Thoracic aorta (tissue), 2 donors: Measurements from ENCODE around the gene TRMT112. TPM values are rescaled to one million over a fixed set of nuclear protein-coding genes. Genes with fewer than 3 reads are reported as not detected.

ENCODE experiments used
- ATAC-seq: fragments of 150-250 bp; one replicate; pipeline ENCODE4 v1.8.0; 2017; ENCODE audit warnings: low read depth; ENCODE audit not compliant: insufficient number of reproducible peaks, low FRiP score
- DNase-seq: peaks from one replicate; pipeline ENCODE4 v3.0.0-alpha.2; 2020; ENCODE audit warnings: low spot score
- H3K27ac ChIP-seq, 2 donors: fragments of 200-600 bp; sonication (generic); 1 replicate in 1 of 2; 2 replicates in 1 of 2; pipeline ENCODE4 v1.5.1; 2016; ENCODE audit warnings: mild to moderate bottlenecking in 2 of 2, moderate library complexity in 2 of 2
- H3K27me3 ChIP-seq: fragments of 200-600 bp; sonication (generic); replicated peaks from 2 replicates; pipeline ENCODE4 v1.6.0; 2016; ENCODE audit warnings: mild to moderate bottlenecking; ENCODE audit not compliant: insufficient read depth
- H3K36me3 ChIP-seq: fragments of 200-600 bp; sonication (generic); one replicate; pipeline ENCODE4 v1.5.1; 2016
- H3K4me1 ChIP-seq, 2 donors: fragments of 200-600 bp; sonication (generic); 1 replicate in 1 of 2; 2 replicates in 1 of 2; pipeline versions ENCODE4 v1.5.1 to v1.6.0; 2016; ENCODE audit warnings: low read depth in 2 of 2, mild to moderate bottlenecking in 1 of 2; ENCODE audit not compliant: control insufficient read depth in 1 of 2
- H3K4me3 ChIP-seq: fragments of 200-600 bp; sonication (generic); 2 replicates; pipeline ENCODE4 v1.5.1; 2016; ENCODE audit warnings: mild to moderate bottlenecking
- H3K9me3 ChIP-seq: fragments of 200-600 bp; sonication (generic); 2 replicates; pipeline ENCODE4 v1.5.1; 2016
- total RNA-seq, 2 donors: library from RNA; depleted of rRNA; stranded (reverse); fragments of >200 nt; gene quantifications; one replicate each; pipeline versions ENCODE4 v1.1.0 to v1.2.3, GENCODE V29; 2016
- TF ChIP-seq, protein P1 (sequence below): fragments of 200-600 bp; sonication (generic); IDR thresholded peaks from one replicate; pipeline ENCODE4 v1.5.1; 2019; ENCODE audit warnings: antibody characterized with exemption

Gene TRMT112
- total RNA-seq, 2 donors from 2014 or later, result 157 to 218 TPM

- Histone ChIP-seq H3K4me3 (peak overlapping the region; percentile 76), H3K27ac (peak overlapping the region; percentile 80 to 92), H3K27me3 (no peaks in the 10 kb centered on the region), H3K4me1 (peaks cover 10 to 28% of the 10 kb centered on the region in 2 donors), H3K36me3 (peaks cover 21% of the 10 kb centered on the region), H3K9me3 (no peaks in the 10 kb centered on the region)
- no peak for DNase-seq
- TF ChIP-seq, protein P1, sequence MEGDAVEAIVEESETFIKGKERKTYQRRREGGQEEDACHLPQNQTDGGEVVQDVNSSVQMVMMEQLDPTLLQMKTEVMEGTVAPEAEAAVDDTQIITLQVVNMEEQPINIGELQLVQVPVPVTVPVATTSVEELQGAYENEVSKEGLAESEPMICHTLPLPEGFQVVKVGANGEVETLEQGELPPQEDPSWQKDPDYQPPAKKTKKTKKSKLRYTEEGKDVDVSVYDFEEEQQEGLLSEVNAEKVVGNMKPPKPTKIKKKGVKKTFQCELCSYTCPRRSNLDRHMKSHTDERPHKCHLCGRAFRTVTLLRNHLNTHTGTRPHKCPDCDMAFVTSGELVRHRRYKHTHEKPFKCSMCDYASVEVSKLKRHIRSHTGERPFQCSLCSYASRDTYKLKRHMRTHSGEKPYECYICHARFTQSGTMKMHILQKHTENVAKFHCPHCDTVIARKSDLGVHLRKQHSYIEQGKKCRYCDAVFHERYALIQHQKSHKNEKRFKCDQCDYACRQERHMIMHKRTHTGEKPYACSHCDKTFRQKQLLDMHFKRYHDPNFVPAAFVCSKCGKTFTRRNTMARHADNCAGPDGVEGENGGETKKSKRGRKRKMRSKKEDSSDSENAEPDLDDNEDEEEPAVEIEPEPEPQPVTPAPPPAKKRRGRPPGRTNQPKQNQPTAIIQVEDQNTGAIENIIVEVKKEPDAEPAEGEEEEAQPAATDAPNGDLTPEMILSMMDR, result no peak
- ATAC-seq, result peak; percentile 8
Observed at GRCh38 chr11:64268893-64269539, 48.3 kb downstream of the TRMT112 start.

- no peaks in the 10 kb centered on the region for H3K9me3 ChIP-seq
- DNase-seq, result no peak
Observed at GRCh38 chr11:64268025-64268892, 49.1 kb downstream of the TRMT112 start.

DNA sequence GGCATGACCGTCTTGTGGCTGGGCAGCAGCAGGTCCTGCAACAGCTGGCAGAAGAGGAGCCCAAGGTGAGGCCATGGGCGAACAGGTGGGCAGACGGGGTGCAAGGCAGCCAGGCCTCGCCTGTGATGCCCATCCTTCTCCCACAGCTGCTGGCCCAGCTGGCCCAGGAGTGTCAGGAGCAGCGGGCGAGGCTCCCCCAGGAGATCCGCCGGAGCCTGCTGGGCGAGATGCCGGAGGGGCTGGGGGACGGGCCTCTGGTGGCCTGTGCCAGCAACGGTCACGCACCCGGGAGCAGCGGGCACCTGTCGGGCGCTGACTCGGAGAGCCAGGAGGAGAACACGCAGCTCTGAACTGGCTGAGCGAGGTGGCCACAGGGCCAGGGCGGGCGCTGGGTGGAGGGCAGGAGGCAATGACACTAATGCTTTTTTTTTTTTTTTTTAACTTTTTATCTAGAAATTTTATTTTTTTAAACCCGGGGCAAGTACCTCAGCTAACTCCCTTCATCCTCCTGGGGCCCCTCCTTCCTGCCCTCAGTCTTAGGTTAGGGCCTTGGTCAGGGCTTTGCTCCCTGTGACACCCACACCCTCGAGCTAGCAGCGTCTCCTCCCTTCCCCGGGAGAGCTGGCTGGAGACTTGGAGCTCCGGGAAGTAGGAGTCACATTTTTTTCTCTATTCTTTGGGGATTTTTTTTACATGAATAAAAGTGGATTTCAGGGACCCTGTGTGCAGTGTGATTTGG, 50.0 kb downstream of the TRMT112 start:
- Histone ChIP-seq H3K9me3 (no peaks in the 10 kb centered on the region), H3K4me1 (peaks cover 10 to 28% of the 10 kb centered on the region in 2 donors), H3K27ac (peak overlapping the region; percentile 80 to 92), H3K36me3 (peaks cover 37% of the 10 kb centered on the region), H3K4me3 (no peak overlapping the region), H3K27me3 (no peaks in the 10 kb centered on the region)
- no peak for DNase-seq
- TF ChIP-seq, protein P1, result no peak
- ATAC-seq, result no peak

More at GRCh38 chr11:64268025-64268892, 49.1 kb downstream of the TRMT112 start:
- Histone ChIP-seq H3K36me3 (peaks cover 28% of the 10 kb centered on the region), H3K4me1 (peaks cover 10 to 28% of the 10 kb centered on the region in 2 donors), H3K27ac (peak overlapping the region; percentile 80 to 92), H3K4me3 (peak overlapping the region; percentile 76), H3K27me3 (no peaks in the 10 kb centered on the region)
- ATAC-seq, result no peak
- TF ChIP-seq, protein P1, result no peak

Other genes with a start within 250 kb of the TRMT112 start
- 10 to 100 TPM; 15.8 to 17.6 TPM for gene MACROD1, start 151.4 kb downstream of the TRMT112 start, total RNA-seq
- gene STIP1, start 131.4 kb downstream of the TRMT112 start, total RNA-seq, result 10 to 100 TPM; 74.7 to 91.2 TPM
- gene FERMT3, start 110.8 kb downstream of the TRMT112 start, total RNA-seq, result 10 to 100 TPM; 47.2 to 66.6 TPM
- 10 to 100 TPM; 67.2 to 95.3 TPM for gene TRPT1, start 91.4 kb downstream of the TRMT112 start, total RNA-seq
- 10 to 100 TPM; 52.3 to 61.6 TPM for gene NUDT22, start 91.3 kb downstream of the TRMT112 start, total RNA-seq
- gene DNAJC4, start 87.0 kb downstream of the TRMT112 start, total RNA-seq, result 10 to 100 TPM; 13.5 to 53.2 TPM
- gene VEGFB, start 83.0 kb downstream of the TRMT112 start, total RNA-seq, result 100 to 1,000 TPM in 1 of 2 donors, 10 to 100 TPM in 1; 81.8 to 107 TPM
- gene FKBP2, start 76.5 kb downstream of the TRMT112 start, total RNA-seq, result 10 to 100 TPM; 51.7 to 53.0 TPM
- 100 to 1,000 TPM in 1 of 2 donors, 10 to 100 TPM in 1; 75.3 to 122 TPM for gene PPP1R14B, start 70.6 kb downstream of the TRMT112 start, total RNA-seq
- gene PLCB3, start 66.0 kb downstream of the TRMT112 start, total RNA-seq, result 10 to 100 TPM; 31.5 to 39.7 TPM
- 10 to 100 TPM; 39.2 to 83.8 TPM for gene BAD, start 32.9 kb downstream of the TRMT112 start, total RNA-seq
- 10 to 100 TPM in 1 of 2 donors, 1 to 10 TPM in 1; 8.7 to 19.0 TPM for gene GPR137, start 31.7 kb downstream of the TRMT112 start, total RNA-seq
- gene KCNK4, start 26.3 kb downstream of the TRMT112 start, total RNA-seq, result not detected
- not detected for gene CATSPERZ, start 17.2 kb downstream of the TRMT112 start, total RNA-seq
- gene ESRRA, start 12.0 kb downstream of the TRMT112 start, total RNA-seq, result 10 to 100 TPM; 33.4 to 46.0 TPM
- 100 to 1,000 TPM in 1 of 2 donors, 10 to 100 TPM in 1; 91.1 to 136 TPM for gene PRDX5, start 562 bp upstream of the TRMT112 start, total RNA-seq
- 10 to 100 TPM; 10.3 to 19.0 TPM for gene CCDC88B, start 22.6 kb upstream of the TRMT112 start, total RNA-seq
- 10 to 100 TPM; 42.5 to 50.0 TPM for gene RPS6KA4, start 41.6 kb upstream of the TRMT112 start, total RNA-seq
- gene SLC22A11, start 238.4 kb upstream of the TRMT112 start, total RNA-seq, result not detected